Adrenal gland (tissue), 12 donors: ENCODE measurements around the gene FBXO46. TPM values are rescaled to one million over a fixed set of nuclear protein-coding genes. Genes with fewer than 3 reads are reported as not detected.

Experiments
- DNase-seq, 7 donors: peaks; one replicate each; pipeline ENCODE4 v3.0.0-alpha.2; 2019 to 2020
- H3K27ac ChIP-seq, 5 donors: fragments of 200-600 bp; sonication (generic) in 4 of 5; 1 replicate in 3 of 5; 2 replicates in 2 of 5; pipeline versions ENCODE4 v1.5.1 to v1.8.0; 2016 to 2020; ENCODE audit warnings: mild to moderate bottlenecking in 1 of 5
- H3K27me3 ChIP-seq: fragments of 200-600 bp; 2 replicates; pipeline ENCODE4 v1.8.0; 2021
- H3K36me3 ChIP-seq, 2 donors: fragments of 200-600 bp; replicated peaks in 1 of 2; 1 replicate in 1 of 2; 2 replicates in 1 of 2; pipeline versions ENCODE4 v1.5.1 to v1.8.0; 2018 to 2022
- H3K4me1 ChIP-seq, 2 donors: fragments of 200-600 bp; replicated peaks in 1 of 2; 1 replicate in 1 of 2; 2 replicates in 1 of 2; pipeline versions ENCODE4 v1.5.1 to v1.8.0; 2018 to 2021
- H3K4me3 ChIP-seq, 4 donors: fragments of 200-600 bp; sonication (generic) in 3 of 4; one replicate each; pipeline ENCODE4 v1.5.1; 2016 to 2018
- H3K9me3 ChIP-seq, 3 donors: fragments of 200-600 bp; sonication (generic) in 1 of 3; replicated peaks in 1 of 3; 1 replicate in 2 of 3; 2 replicates in 1 of 3; pipeline versions ENCODE4 v1.5.1 to v1.8.0; 2016 to 2021
- CTCF ChIP-seq, 6 experiments: fragments of 450-650 bp in 4 of 6; fragments of 200-600 bp in 2 of 6; sonication (generic) in 1 of 6; IDR thresholded peaks; 1 replicate in 5 of 6; 2 replicates in 1 of 6; pipeline versions ENCODE4 v1.5.1 to v1.8.0; 2016 to 2021; ENCODE audit warnings: antibody characterized with exemption in 6 of 6, mild to moderate bottlenecking in 2 of 6, moderate library complexity in 1 of 6
- POLR2A ChIP-seq, 2 donors: fragments of 450-650 bp; IDR thresholded peaks; one replicate each; pipeline ENCODE4 v1.6.1; 2017; ENCODE audit warnings: antibody characterized with exemption in 2 of 2, mild to moderate bottlenecking in 2 of 2, moderate library complexity in 1 of 2
- WGBS, 4 donors: extraction: QIAGEN DNeasy Blood & Tissue Kit in 2 of 4; methylation state at CpG; one replicate each; pipeline versions ENCODE4 v1.1.5 to v1.1.7; 2013 to 2017; 5-methylcytosine and 5-hydroxymethylcytosine counted together
- intact Hi-C, 2 donors: fragments of 100-400 bp; cut with DNase I; formaldehyde crosslinking; loops; one replicate each; pipeline versions ENCODE4 v1.14.1 to v1.15.0; 2022 to 2023
- polyA plus RNA-seq, 3 donors: library from polyadenylated mRNA; stranded (reverse); fragments of 200-250 nt in 2 of 3; fragments of 350-450 nt in 1 of 3; fragmentation: Illumina TruSeq in 1 of 3; extraction: RNeasy Lipid Tissue Mini Kit (QIAGEN cat#74804) in 1 of 3; gene quantifications; one replicate each; pipeline ENCODE4 v1.2.3, GENCODE V29; 2013 to 2014
- total RNA-seq, 9 donors: library from RNA; depleted of rRNA in 4 of 9; stranded (reverse); fragments of >200 nt in 4 of 9; fragments of 120-200 nt in 1 of 9; fragmentation: NEBNext Ultra II Directional in 1 of 9; extraction: Animal tissue kit (Norgen Biotek cat#: 25700) in 1 of 9; gene quantifications; one replicate each; pipeline versions ENCODE4 v1.1.0 to v1.2.4, GENCODE V29; 2013 to 2023
- donor health status: healthy with polysubstance abuse.
- donor health status: Bipolar disorder and iron deficiency.
- donor health status: DM: yes; HTN: yes; CAD: no.
- donor health status: DM: no; HTN: no; CAD: no.
- donor health status: DM: no; HTN: no; CAD: no.
- donor health status: DM: yes; HTN: yes; CAD: no.

Gene FBXO46
- total and polyA plus RNA-seq, 12 donors, result 3.2 to 25.6 (median 11.2) TPM

- TF ChIP-seq CTCF (IDR thresholded peaks at IDR 0.05), result no peak
- no peak for TF ChIP-seq POLR2A (IDR thresholded peaks at IDR 0.05)
- no peak overlapping the region for H3K27ac ChIP-seq
- H3K4me1 ChIP-seq, result peaks cover 20 to 21% of the 10 kb centered on the region in 2 donors
- no peak overlapping the region for H3K4me3 ChIP-seq
- H3K36me3 ChIP-seq, result peaks cover 0 to 15% of the 10 kb centered on the region in 2 donors
- no peaks in the 10 kb centered on the region for H3K27me3 ChIP-seq
- intact Hi-C loops, result no loop called here
- DNase-seq, result no peak
- H3K9me3 ChIP-seq, result no peaks in the 10 kb centered on the region
- 94 to 98% (median 96%) methylated on average over 3 of the region's 3 CpGs for WGBS, 4 donors
Observed at GRCh38 chr19:45715139-45715538, 15.6 kb downstream of the FBXO46 start.

GRCh38 chr19:45713141-45713540 is 17.6 kb downstream of the FBXO46 start:
- DNase-seq, result no peak
- no peaks in the 10 kb centered on the region for H3K27me3 ChIP-seq
- intact Hi-C loops, result loop anchor here in 1 of 2 donors (5.0 kb wide), 1 partner anchor 54 kb away; the partner anchor contains the start of gene SIX5
- H3K36me3 ChIP-seq, result peaks cover 0 to 15% of the 10 kb centered on the region in 2 donors
- WGBS, 4 donors, result 86 to 99% (median 93%) methylated on average over 10 to 15 of the region's 15 CpGs
- TF ChIP-seq CTCF (IDR thresholded peaks at IDR 0.05), result no peak
- TF ChIP-seq POLR2A (IDR thresholded peaks at IDR 0.05), result no peak
- no peaks in the 10 kb centered on the region for H3K9me3 ChIP-seq
- H3K4me3 ChIP-seq, result no peak overlapping the region
- peaks cover 17 to 18% of the 10 kb centered on the region in 2 donors for H3K4me1 ChIP-seq
- H3K27ac ChIP-seq, result peak overlapping the region in 4 of 5 donors; percentile 51 to 87 (median 78)

- TF ChIP-seq POLR2A (IDR thresholded peaks at IDR 0.05) (peak in 1 of 2 donors; percentile 33), CTCF (IDR thresholded peaks at IDR 0.05) (no peak)
- no peaks in the 10 kb centered on the region for H3K27me3 ChIP-seq
- H3K4me1 ChIP-seq, result peaks cover 12 to 15% of the 10 kb centered on the region in 2 donors
- 59 to 90% (median 75%) methylated on average over 2 to 25 of the region's 25 CpGs; no CpG with 5 or more reads in 1 of the 4 donors for WGBS, 4 donors
- H3K27ac ChIP-seq, result peak overlapping the region in 4 of 5 donors; percentile 51 to 87 (median 78)
- peaks cover 0 to 15% of the 10 kb centered on the region in 2 donors for H3K36me3 ChIP-seq
- H3K4me3 ChIP-seq, result no peak overlapping the region
- no peaks in the 10 kb centered on the region for H3K9me3 ChIP-seq
- intact Hi-C loops, result loop anchor here in 1 of 2 donors (5.0 kb wide), 1 partner anchor 55 kb away; the partner anchor contains the start of gene SIX5
- no peak for DNase-seq
Observed at GRCh38 chr19:45712699-45713067, 18.0 kb downstream of the FBXO46 start.

GRCh38 chr19:45711851-45712698 is 18.6 kb downstream of the FBXO46 start:
- DNase-seq, result peak; percentile 90 to 96 (median 95)
- H3K27me3 ChIP-seq, result no peaks in the 10 kb centered on the region
- WGBS, 4 donors, result 70 to 96% (median 80%) methylated on average over 19 to 76 of the region's 76 CpGs
- no peak for TF ChIP-seq CTCF (IDR thresholded peaks at IDR 0.05)
- peak in 1 of 2 donors; percentile 41 for TF ChIP-seq POLR2A (IDR thresholded peaks at IDR 0.05)
- peaks cover 0 to 15% of the 10 kb centered on the region in 2 donors for H3K36me3 ChIP-seq
- H3K27ac ChIP-seq, result peak overlapping the region in 4 of 5 donors; percentile 51 to 87 (median 78)
- no peaks in the 10 kb centered on the region for H3K9me3 ChIP-seq
- H3K4me3 ChIP-seq, result peak overlapping the region in 1 of 4 donors; percentile 21
- intact Hi-C loops, result loop anchor here in 1 of 2 donors (5.0 kb wide), 1 partner anchor 55 kb away; the partner anchor contains the start of gene SIX5
- H3K4me1 ChIP-seq, result peaks cover 12 to 15% of the 10 kb centered on the region in 2 donors
